ENCODE measurements around the gene PROM2. TPM values are rescaled to one million over a fixed set of nuclear protein-coding genes. Genes with fewer than 3 reads are reported as not detected.
A peak's percentile ranks its signal among the peaks of the same experiment; 100 is the strongest.

PROM2 gene
- total RNA-seq, 1 experiment from 2014 or later: 64.2 TPM

- ATAC-seq (peak; percentile 59), DNase-seq (peak; percentile 80)
- Histone ChIP-seq H3K9me3 (ENCODE audit: low read length) (no peaks in the 10 kb centered on the region), H4K20me1 (ENCODE audit: low read length) (no peaks in the 10 kb centered on the region), H3K9me2 (replicated peaks; ENCODE audit: low read length) (no peaks in the 10 kb centered on the region), H3F3A (ENCODE audit: low read length, unreplicated experiment) (peaks cover 6% of the 10 kb centered on the region), H3K4me2 (ENCODE audit: low read length) (peak overlapping the region; percentile 79), H3K4me3 (ENCODE audit: low read length) (peak overlapping the region; percentile 18; the same call in 1 of the 2 replicates), H3K79me2 (ENCODE audit: low read length) (no peaks in the 10 kb centered on the region), H3K27ac (ENCODE audit: low read length) (peak overlapping the region; percentile 80), H3K4me1 (ENCODE audit: insufficient read depth, low read length) (peaks cover 60% of the 10 kb centered on the region), H3K27me3 (ENCODE audit: low read length) (no peaks in the 10 kb centered on the region), H3K9ac (ENCODE audit: low read length) (peak overlapping the region; percentile 55), H3K36me3 (ENCODE audit: low read depth, low read length) (no peaks in the 10 kb centered on the region), H2AFZ (ENCODE audit: low read length) (0 out of 2 replicates have a peak overlapping the region, but pooled peaks have one; percentile 45)
- POLR2A ChIA-PET (ENCODE audit: unreplicated experiment): no interaction called here
- no TSS peak for BruUV-seq (replicated peaks)
- TF ChIP-seq CTCF (conservative IDR thresholded peaks at IDR 0.05; ENCODE audit: low read depth, low read length) (peak; percentile 91), EZH2 (IDR thresholded peaks at IDR 0.05; ENCODE audit: low read length, unreplicated experiment) (no peak)
- CTCF ChIA-PET: interaction anchor here (0.6 to 3.3 kb wide), 3 partner anchors 9 to 83 kb away, joined by 3 to 28 read pairs (median 3); no protein-coding TSS in a partner anchor
- intact Hi-C loops (cut with micrococcal nuclease): loop anchor here (1.0 kb wide), 2 partner anchors 37 to 84 kb away; no protein-coding TSS in a partner anchor
Measured at GRCh38 chr2:95314964-95315611, 40.8 kb downstream of the PROM2 start.

DNA sequence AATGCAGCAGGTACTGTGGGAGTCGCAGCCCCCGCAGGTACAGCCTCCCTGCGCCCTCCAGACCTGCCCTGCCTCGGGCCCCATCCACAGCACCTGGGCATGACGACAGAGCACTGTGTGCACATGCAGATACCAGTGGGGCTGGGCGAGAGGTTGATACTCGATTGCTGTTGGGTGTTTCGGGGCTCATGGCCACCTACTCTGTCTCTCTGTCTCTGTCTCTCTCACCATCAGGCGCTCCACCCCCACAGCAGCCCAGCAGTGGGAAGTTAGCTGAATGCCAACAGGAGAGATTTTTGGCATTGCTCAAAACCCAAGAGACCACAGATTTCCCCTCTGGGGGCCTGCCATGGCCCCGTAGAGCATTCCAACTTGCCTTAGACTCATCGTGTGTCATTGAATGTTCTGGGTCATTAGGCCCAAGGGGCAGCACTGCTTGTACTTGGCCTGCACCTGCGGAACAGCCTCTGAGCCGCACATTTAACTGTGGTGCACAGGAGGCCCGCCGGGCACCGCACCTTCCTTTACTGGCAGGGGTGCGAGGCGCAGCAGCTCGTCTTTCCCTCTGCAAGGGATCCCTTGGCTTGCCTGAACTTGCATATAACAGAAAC, 41.7 kb downstream of the PROM2 start:
- H3K36me3 ChIP-seq (ENCODE audit: low read depth, low read length): no peaks in the 10 kb centered on the region
- H4K20me1 ChIP-seq (ENCODE audit: low read length): no peaks in the 10 kb centered on the region
- H2AFZ ChIP-seq (ENCODE audit: low read length): 0 out of 2 replicates have a peak overlapping the region, but pooled peaks have one; percentile 16
- H3K4me2 ChIP-seq (ENCODE audit: low read length): peak overlapping the region; percentile 79
- intact Hi-C loops (cut with micrococcal nuclease): loop anchor here (1.0 kb wide), 2 partner anchors 38 to 85 kb away; no protein-coding TSS in a partner anchor
- BruUV-seq (replicated peaks): no TSS peak
- H3F3A ChIP-seq (ENCODE audit: low read length, unreplicated experiment): peaks cover 6% of the 10 kb centered on the region
- H3K27me3 ChIP-seq (ENCODE audit: low read length): no peaks in the 10 kb centered on the region
- TF ChIP-seq CTCF (conservative IDR thresholded peaks at IDR 0.05; ENCODE audit: low read depth, low read length) (no peak), EZH2phosphoT487 (IDR thresholded peaks at IDR 0.05; ENCODE audit: borderline replicate concordance, low read length) (no peak), EZH2 (IDR thresholded peaks at IDR 0.05; ENCODE audit: low read length, unreplicated experiment) (no peak)
- H3K9ac ChIP-seq (ENCODE audit: low read length): peak overlapping the region; percentile 55
- peak overlapping the region; percentile 34; the same call in 1 of the 2 replicates for H3K4me3 ChIP-seq (ENCODE audit: low read length)
- no peaks in the 10 kb centered on the region for H3K79me2 ChIP-seq (ENCODE audit: low read length)
- ATAC-seq (peak; percentile 70), DNase-seq (peak; percentile 99)
- POLR2A ChIA-PET (ENCODE audit: unreplicated experiment): no interaction called here
- CTCF ChIA-PET: interaction anchor here (0.7 to 3.3 kb wide), 3 partner anchors 22 to 84 kb away, joined by 3 to 28 read pairs (median 4); no protein-coding TSS in a partner anchor
- peak overlapping the region; percentile 91 for H3K27ac ChIP-seq (ENCODE audit: low read length)
- no peaks in the 10 kb centered on the region for H3K9me2 ChIP-seq (replicated peaks; ENCODE audit: low read length)
- H3K4me1 ChIP-seq (ENCODE audit: insufficient read depth, low read length): peaks cover 61% of the 10 kb centered on the region
- H3K9me3 ChIP-seq (ENCODE audit: low read length): no peaks in the 10 kb centered on the region

Measured in PC-3 (cell line).